ENCODE data around the gene DMRTA1. TPM values are rescaled to one million over a fixed set of nuclear protein-coding genes. Genes with fewer than 3 reads are reported as not detected.
A peak's percentile ranks its signal among the peaks of the same experiment; 100 is the strongest.

Gene DMRTA1
- total and polyA plus RNA-seq, 3 donors from 2014 or later, result 0.38 to 0.71 (median 0.43) TPM

- H3K4me3 ChIP-seq, result no peak overlapping the region
- H3K27me3 ChIP-seq, result no peaks in the 10 kb centered on the region
- H3K4me1 ChIP-seq, result no peaks in the 10 kb centered on the region
- intact Hi-C loops (cut with DNase I; ENCODE audit: low total_unique reads), result no loop called here
- 64 to 70% methylated on average over 5 of the region's 5 CpGs for WGBS, 2 donors
- H3K27ac ChIP-seq, result no peak overlapping the region
- DNase-seq, result no peak
- TF ChIP-seq CTCF (IDR thresholded peaks at IDR 0.05), result no peak
- no peak for TF ChIP-seq POLR2A (IDR thresholded peaks at IDR 0.05)
- no peaks in the 10 kb centered on the region for H3K36me3 ChIP-seq (ENCODE audit: low read depth, missing control alignments)
- no peaks in the 10 kb centered on the region for H3K9me3 ChIP-seq
These were observed 30.5 kb upstream of the DMRTA1 start for GRCh38 chr9:22415941-22416691.

DNA sequence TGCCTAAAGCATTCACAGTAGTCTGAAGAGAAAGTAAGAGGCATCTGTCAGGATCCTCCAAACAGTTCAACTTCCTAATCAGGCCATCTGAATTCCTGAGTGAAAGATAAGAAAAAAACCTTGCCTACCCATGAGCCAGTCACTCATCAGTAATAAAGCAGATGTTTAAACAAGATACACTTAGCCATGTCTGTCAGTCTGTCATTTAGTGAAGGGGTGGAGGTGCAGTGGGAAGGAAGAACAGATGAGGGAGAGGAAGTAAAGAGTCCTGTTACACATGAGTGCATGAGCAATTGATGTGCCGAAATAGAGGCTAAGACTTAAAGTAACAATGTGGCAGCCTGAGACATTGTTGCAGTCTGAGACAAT, 29.9 kb upstream of the DMRTA1 start:
- intact Hi-C loops (cut with DNase I; ENCODE audit: low total_unique reads), result no loop called here
- 17 to 18% methylated on average over 1 of the region's 1 CpG for WGBS, 2 donors
- DNase-seq, result peak; percentile 31
- TF ChIP-seq CTCF (IDR thresholded peaks at IDR 0.05) (no peak), POLR2A (IDR thresholded peaks at IDR 0.05) (no peak)
- no peaks in the 10 kb centered on the region for H3K27me3 ChIP-seq
- H3K9me3 ChIP-seq, result no peaks in the 10 kb centered on the region
- H3K4me3 ChIP-seq, result no peak overlapping the region
- H3K4me1 ChIP-seq, result no peaks in the 10 kb centered on the region
- H3K27ac ChIP-seq, result no peak overlapping the region
- H3K36me3 ChIP-seq (ENCODE audit: low read depth, missing control alignments), result no peaks in the 10 kb centered on the region

DNA sequence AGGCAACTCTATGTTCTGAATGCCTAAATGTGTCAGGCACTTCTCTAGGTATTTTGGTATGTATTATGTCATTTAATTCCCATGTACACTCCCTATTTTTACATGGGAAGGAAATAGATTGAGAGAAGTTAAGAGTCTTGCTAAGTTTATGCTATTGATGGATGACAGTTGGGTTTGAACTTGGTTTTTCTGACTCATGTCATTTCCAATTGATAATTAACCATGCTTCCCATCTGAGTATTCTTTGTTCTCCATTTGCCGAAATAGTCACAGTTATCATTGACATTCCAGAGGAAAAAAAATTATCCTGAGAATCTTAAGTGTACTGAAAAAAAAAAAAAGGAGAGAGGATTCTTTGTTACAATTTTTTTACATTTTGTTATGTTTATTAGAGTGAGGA, 23.1 kb upstream of the DMRTA1 start:
- Histone ChIP-seq H3K27ac (no peak overlapping the region), H3K9me3 (no peaks in the 10 kb centered on the region), H3K4me1 (no peaks in the 10 kb centered on the region), H3K4me3 (no peak overlapping the region), H3K27me3 (no peaks in the 10 kb centered on the region), H3K36me3 (ENCODE audit: low read depth, missing control alignments) (no peaks in the 10 kb centered on the region)
- DNase-seq, result no peak
- TF ChIP-seq POLR2A (IDR thresholded peaks at IDR 0.05), result no peak
- TF ChIP-seq CTCF (IDR thresholded peaks at IDR 0.05), result no peak
- WGBS, 2 donors, result 75 to 89% methylated on average over 1 of the region's 1 CpG
- intact Hi-C loops (cut with DNase I; ENCODE audit: low total_unique reads), result no loop called here

- intact Hi-C loops (cut with DNase I; ENCODE audit: low total_unique reads), result no loop called here
- Histone ChIP-seq H3K9me3 (no peaks in the 10 kb centered on the region), H3K4me1 (no peaks in the 10 kb centered on the region), H3K27ac (no peak overlapping the region), H3K27me3 (no peaks in the 10 kb centered on the region), H3K4me3 (no peak overlapping the region), H3K36me3 (ENCODE audit: low read depth, missing control alignments) (no peaks in the 10 kb centered on the region)
- 86% methylated on average over 2 of the region's 2 CpGs for WGBS, 2 donors
- no peak for DNase-seq
- TF ChIP-seq CTCF (IDR thresholded peaks at IDR 0.05), result no peak
- TF ChIP-seq POLR2A (IDR thresholded peaks at IDR 0.05), result no peak
These were observed 22.0 kb upstream of the DMRTA1 start for GRCh38 chr9:22424616-22425015.

GRCh38 chr9:22425551-22425950, 21.1 kb upstream of the DMRTA1 start:
- 76 to 82% methylated on average over 4 of the region's 4 CpGs for WGBS, 2 donors

More at GRCh38 chr9:22425551-22425950, 21.1 kb upstream of the DMRTA1 start:
- no peaks in the 10 kb centered on the region for H3K9me3 ChIP-seq
- TF ChIP-seq CTCF (IDR thresholded peaks at IDR 0.05), result no peak
- TF ChIP-seq POLR2A (IDR thresholded peaks at IDR 0.05), result no peak
- intact Hi-C loops (cut with DNase I; ENCODE audit: low total_unique reads), result no loop called here
- H3K27ac ChIP-seq, result no peak overlapping the region
- no peak for DNase-seq
- H3K27me3 ChIP-seq, result no peaks in the 10 kb centered on the region
- H3K4me1 ChIP-seq, result no peaks in the 10 kb centered on the region
- H3K36me3 ChIP-seq (ENCODE audit: low read depth, missing control alignments), result no peaks in the 10 kb centered on the region
- H3K4me3 ChIP-seq, result no peak overlapping the region

All from testis (tissue), 3 donors.